Mesendoderm (in vitro differentiated cells): Measurements from ENCODE around the gene NOBOX.

ENCODE experiments used
- DNase-seq: peaks from one replicate; pipeline ENCODE4 v3.0.0; 2013
- H2AK5ac ChIP-seq: 2 replicates; pipeline ENCODE4 v1.6.1; 2013; ENCODE audit warnings: low read length, inconsistent platforms
- H2BK120ac ChIP-seq: 2 replicates; pipeline ENCODE4 v1.6.1; 2013; ENCODE audit warnings: low read depth, mild to moderate bottlenecking, low read length, moderate library complexity, mixed read lengths
- H2BK15ac ChIP-seq: replicated peaks from 2 replicates; pipeline ENCODE4 v1.6.1; 2013; ENCODE audit warnings: low read depth, mild to moderate bottlenecking, moderate library complexity
- H2BK5ac ChIP-seq: 2 replicates; pipeline ENCODE4 v1.6.1; 2013; ENCODE audit warnings: low read length, inconsistent platforms
- H3K18ac ChIP-seq: 2 replicates; pipeline ENCODE4 v1.6.1; 2013; ENCODE audit warnings: mild to moderate bottlenecking, low read length, mixed read lengths
- H3K23ac ChIP-seq: one replicate; pipeline ENCODE4 v1.6.1; 2013; ENCODE audit warnings: low read length
- H3K27ac ChIP-seq: 2 replicates; pipeline ENCODE4 v1.5.1; 2013; ENCODE audit warnings: low read depth, mild to moderate bottlenecking, inconsistent platforms, low read length, moderate library complexity
- H3K27me3 ChIP-seq: 2 replicates; pipeline ENCODE4 v1.6.1; 2013; ENCODE audit warnings: low read length, control low read depth, mild to moderate bottlenecking, inconsistent platforms; ENCODE audit not compliant: insufficient read depth, poor library complexity
- H3K36me3 ChIP-seq: 2 replicates; pipeline ENCODE4 v1.6.1; 2013; ENCODE audit warnings: low read length, inconsistent platforms; ENCODE audit not compliant: control insufficient read depth, insufficient read depth
- H3K4ac ChIP-seq: one replicate; pipeline ENCODE4 v1.6.1; 2013; ENCODE audit warnings: low read depth, mild to moderate bottlenecking, low read length, moderate library complexity
- H3K4me1 ChIP-seq: 2 replicates; pipeline ENCODE4 v1.6.1; 2013; ENCODE audit warnings: low read depth, low read length, inconsistent platforms; ENCODE audit not compliant: control insufficient read depth
- H3K4me2 ChIP-seq: 2 replicates; pipeline ENCODE4 v1.6.1; 2013; ENCODE audit warnings: low read length
- H3K4me3 ChIP-seq: 2 replicates; pipeline ENCODE4 v1.5.1; 2013; ENCODE audit warnings: mild to moderate bottlenecking, low read length
- H3K56ac ChIP-seq: one replicate; pipeline ENCODE4 v1.6.1; 2013; ENCODE audit warnings: low read length
- H3K79me1 ChIP-seq: 2 replicates; pipeline ENCODE4 v1.6.1; 2013; ENCODE audit warnings: low read length, inconsistent platforms
- H3K79me2 ChIP-seq: 2 replicates; pipeline ENCODE4 v1.6.1; 2013; ENCODE audit warnings: mild to moderate bottlenecking, low read length; ENCODE audit not compliant: control insufficient read depth, insufficient read depth
- H3K9ac ChIP-seq: 2 replicates; pipeline ENCODE4 v1.6.1; 2013; ENCODE audit warnings: low read length, inconsistent platforms
- H4K5ac ChIP-seq: one replicate; pipeline ENCODE4 v1.6.1; 2013; ENCODE audit warnings: low read length
- H4K8ac ChIP-seq: one replicate; pipeline ENCODE4 v1.6.1; 2013; ENCODE audit warnings: low read depth, mild to moderate bottlenecking, control low read depth, low read length, moderate library complexity
- WGBS: extraction: QIAGEN DNeasy Blood & Tissue Kit; methylation state at CpG from one replicate; pipeline ENCODE4 v1.1.7; 2013; ENCODE audit warnings: low lambda C conversion rate, missing lambda C conversion rate; ENCODE audit not compliant: insufficient coverage; ENCODE audit errors: extremely low coverage; 5-methylcytosine and 5-hydroxymethylcytosine counted together

NOBOX gene

DNA sequence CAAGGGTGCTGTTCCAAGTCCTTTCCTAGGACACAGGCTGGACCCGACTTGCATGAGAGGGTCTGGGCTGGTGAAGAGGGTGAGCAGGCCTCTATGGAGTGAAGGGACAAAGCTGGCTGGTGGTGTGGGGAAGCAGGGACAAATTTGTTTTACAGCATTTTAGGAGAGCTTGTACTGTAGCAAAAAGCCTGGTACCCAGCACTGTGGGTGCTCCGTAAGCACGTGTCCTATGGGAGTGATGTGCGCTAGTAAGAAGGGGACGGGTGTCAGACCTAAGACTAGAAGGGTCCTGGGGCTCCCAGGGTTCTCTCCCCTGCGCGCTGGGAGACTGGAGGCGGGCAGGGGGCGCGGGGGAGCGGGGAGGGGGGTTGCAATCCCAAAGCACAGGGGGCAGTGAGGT is 391 bp downstream of the NOBOX start:
- Histone ChIP-seq H3K18ac (no peak overlapping the region), H4K8ac (no peak overlapping the region), H2BK120ac (no peak overlapping the region), H2AK5ac (no peak overlapping the region), H3K27ac (no peak overlapping the region), H3K4me3 (no peak overlapping the region), H2BK15ac (no peak overlapping the region), H2BK5ac (no peak overlapping the region), H4K5ac (no peak overlapping the region), H3K36me3 (no peaks in the 10 kb centered on the region), H3K79me2 (no peaks in the 10 kb centered on the region), H3K27me3 (no peaks in the 10 kb centered on the region), H3K4me2 (no peak overlapping the region), H3K9ac (no peak overlapping the region), H3K79me1 (no peaks in the 10 kb centered on the region), H3K4me1 (no peaks in the 10 kb centered on the region), H3K56ac (no peak overlapping the region), H3K23ac (no peak overlapping the region), H3K4ac (no peak overlapping the region)
- DNase-seq = no peak
- WGBS = no CpG with 5 or more reads among the region's 11 CpGs

- Histone ChIP-seq H3K9ac (no peak overlapping the region), H3K79me1 (no peaks in the 10 kb centered on the region), H3K36me3 (no peaks in the 10 kb centered on the region), H2BK5ac (no peak overlapping the region), H2AK5ac (no peak overlapping the region), H3K27ac (no peak overlapping the region), H4K5ac (no peak overlapping the region), H3K27me3 (no peaks in the 10 kb centered on the region), H3K4me3 (no peak overlapping the region), H3K4me2 (no peak overlapping the region), H3K56ac (no peak overlapping the region), H2BK15ac (no peak overlapping the region), H3K23ac (no peak overlapping the region), H3K18ac (no peak overlapping the region), H3K4ac (no peak overlapping the region), H4K8ac (no peak overlapping the region), H2BK120ac (no peak overlapping the region), H3K79me2 (no peaks in the 10 kb centered on the region), H3K4me1 (no peaks in the 10 kb centered on the region)
- whole genome bisulfite sequencing = no CpG with 5 or more reads among the region's 5 CpGs
- DNase-seq = no peak
Measured at GRCh38 chr7:144401490-144401889, 2.0 kb downstream of the NOBOX start.

GRCh38 chr7:144399946-144400345 is 3.5 kb downstream of the NOBOX start:
- H4K8ac ChIP-seq = no peak overlapping the region
- no peaks in the 10 kb centered on the region for H3K79me1 ChIP-seq
- no peaks in the 10 kb centered on the region for H3K4me1 ChIP-seq
- H2BK120ac ChIP-seq = no peak overlapping the region
- H3K36me3 ChIP-seq = no peaks in the 10 kb centered on the region
- no peaks in the 10 kb centered on the region for H3K27me3 ChIP-seq
- H3K4me3 ChIP-seq = no peak overlapping the region
- no peak for DNase-seq
- H3K23ac ChIP-seq = no peak overlapping the region
- H3K56ac ChIP-seq = no peak overlapping the region
- no peak overlapping the region for H2BK15ac ChIP-seq
- H4K5ac ChIP-seq = no peak overlapping the region
- no peaks in the 10 kb centered on the region for H3K79me2 ChIP-seq
- H3K4ac ChIP-seq = no peak overlapping the region
- H3K4me2 ChIP-seq = no peak overlapping the region
- H2BK5ac ChIP-seq = no peak overlapping the region
- H3K27ac ChIP-seq = no peak overlapping the region
- no peak overlapping the region for H3K18ac ChIP-seq
- WGBS = no CpG with 5 or more reads among the region's 11 CpGs
- no peak overlapping the region for H3K9ac ChIP-seq
- H2AK5ac ChIP-seq = no peak overlapping the region

GRCh38 chr7:144398911-144399310 is 4.6 kb downstream of the NOBOX start:
- no peaks in the 10 kb centered on the region for H3K27me3 ChIP-seq
- H2BK5ac ChIP-seq = no peak overlapping the region
- H2BK120ac ChIP-seq = no peak overlapping the region
- H3K56ac ChIP-seq = no peak overlapping the region
- no peaks in the 10 kb centered on the region for H3K36me3 ChIP-seq
- no peaks in the 10 kb centered on the region for H3K79me1 ChIP-seq
- H3K4me2 ChIP-seq = no peak overlapping the region
- no peak overlapping the region for H3K27ac ChIP-seq
- H4K8ac ChIP-seq = no peak overlapping the region
- no peak overlapping the region for H3K4ac ChIP-seq
- no peak overlapping the region for H3K9ac ChIP-seq
- H3K79me2 ChIP-seq = no peaks in the 10 kb centered on the region
- no peak overlapping the region for H2BK15ac ChIP-seq
- DNase-seq = no peak
- H4K5ac ChIP-seq = no peak overlapping the region
- no peak overlapping the region for H3K4me3 ChIP-seq
- H3K18ac ChIP-seq = no peak overlapping the region
- no peaks in the 10 kb centered on the region for H3K4me1 ChIP-seq
- no CpG with 5 or more reads among the region's 6 CpGs for whole genome bisulfite sequencing
- H3K23ac ChIP-seq = no peak overlapping the region
- no peak overlapping the region for H2AK5ac ChIP-seq

DNA sequence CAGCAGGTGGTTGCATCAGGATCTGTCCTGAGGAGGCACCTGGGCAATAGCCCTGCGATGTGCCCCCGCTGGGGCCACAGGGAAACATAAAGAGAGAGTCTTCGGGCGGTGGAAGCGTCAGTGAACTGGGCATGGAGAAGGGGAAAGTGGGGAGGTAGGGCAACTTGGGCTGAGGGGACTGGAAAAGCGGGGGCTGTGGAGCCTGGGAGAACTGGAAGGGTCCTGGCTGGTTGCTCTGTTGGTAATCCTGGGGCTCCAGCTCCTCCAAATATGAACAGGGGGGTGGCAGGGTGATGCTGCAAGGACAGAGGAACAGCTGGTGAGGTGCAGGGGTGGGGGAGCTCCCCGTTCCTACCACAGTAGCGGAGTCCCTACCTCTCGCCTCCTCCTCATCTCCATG is 5.2 kb downstream of the NOBOX start:
- H3K18ac ChIP-seq = no peak overlapping the region
- no peaks in the 10 kb centered on the region for H3K27me3 ChIP-seq
- no peak overlapping the region for H3K27ac ChIP-seq
- H2BK15ac ChIP-seq = no peak overlapping the region
- no peak overlapping the region for H2BK5ac ChIP-seq
- H3K23ac ChIP-seq = no peak overlapping the region
- H3K4ac ChIP-seq = no peak overlapping the region
- no peaks in the 10 kb centered on the region for H3K36me3 ChIP-seq
- no peaks in the 10 kb centered on the region for H3K79me1 ChIP-seq
- H3K56ac ChIP-seq = no peak overlapping the region
- no CpG with 5 or more reads among the region's 9 CpGs for WGBS
- no peak overlapping the region for H2AK5ac ChIP-seq
- no peaks in the 10 kb centered on the region for H3K79me2 ChIP-seq
- DNase-seq = no peak
- no peak overlapping the region for H3K4me3 ChIP-seq
- no peaks in the 10 kb centered on the region for H3K4me1 ChIP-seq
- H4K5ac ChIP-seq = no peak overlapping the region
- H3K4me2 ChIP-seq = no peak overlapping the region
- no peak overlapping the region for H3K9ac ChIP-seq
- no peak overlapping the region for H2BK120ac ChIP-seq
- no peak overlapping the region for H4K8ac ChIP-seq

GRCh38 chr7:144397086-144397485 is 6.4 kb downstream of the NOBOX start:
- Histone ChIP-seq H3K36me3 (no peaks in the 10 kb centered on the region), H3K18ac (no peak overlapping the region), H3K27me3 (no peaks in the 10 kb centered on the region), H3K4me1 (no peaks in the 10 kb centered on the region), H3K4ac (no peak overlapping the region), H3K9ac (no peak overlapping the region), H4K8ac (no peak overlapping the region), H3K23ac (no peak overlapping the region), H3K79me1 (no peaks in the 10 kb centered on the region), H3K4me3 (no peak overlapping the region), H2BK120ac (no peak overlapping the region), H2AK5ac (no peak overlapping the region), H3K27ac (no peak overlapping the region), H4K5ac (no peak overlapping the region), H2BK5ac (no peak overlapping the region), H3K79me2 (no peaks in the 10 kb centered on the region), H3K56ac (no peak overlapping the region), H2BK15ac (no peak overlapping the region), H3K4me2 (no peak overlapping the region)
- WGBS = no CpG with 5 or more reads among the region's 4 CpGs
- DNase-seq = no peak
